ENCODE data around the gene NEURL1. TPM values are rescaled to one million over a fixed set of nuclear protein-coding genes. Genes with fewer than 3 reads are reported as not detected.

NEURL1 gene
- total RNA-seq, 1 experiment from 2014 or later = 0.84 TPM

DNA sequence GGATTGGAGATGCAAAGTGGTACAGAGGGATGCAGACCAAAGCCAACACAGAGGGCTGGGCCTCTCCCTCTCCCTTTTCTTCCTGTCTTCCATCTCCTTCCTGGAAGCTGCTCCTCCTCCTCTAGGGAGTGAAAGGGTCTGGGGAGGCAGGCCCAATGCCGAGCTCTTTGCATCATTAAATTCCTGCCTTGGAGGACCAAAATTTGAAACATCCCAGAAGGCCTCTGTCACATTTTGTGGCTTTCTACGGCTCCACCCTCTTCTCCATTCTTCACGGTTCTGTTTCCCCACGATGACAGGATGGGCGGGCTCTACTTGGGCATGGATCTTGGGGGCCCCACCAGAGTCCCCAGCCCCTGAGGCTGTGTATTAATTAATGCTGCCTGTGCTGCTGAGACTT, 76.4 kb downstream of the NEURL1 start:
- TF ChIP-seq, protein P1, sequence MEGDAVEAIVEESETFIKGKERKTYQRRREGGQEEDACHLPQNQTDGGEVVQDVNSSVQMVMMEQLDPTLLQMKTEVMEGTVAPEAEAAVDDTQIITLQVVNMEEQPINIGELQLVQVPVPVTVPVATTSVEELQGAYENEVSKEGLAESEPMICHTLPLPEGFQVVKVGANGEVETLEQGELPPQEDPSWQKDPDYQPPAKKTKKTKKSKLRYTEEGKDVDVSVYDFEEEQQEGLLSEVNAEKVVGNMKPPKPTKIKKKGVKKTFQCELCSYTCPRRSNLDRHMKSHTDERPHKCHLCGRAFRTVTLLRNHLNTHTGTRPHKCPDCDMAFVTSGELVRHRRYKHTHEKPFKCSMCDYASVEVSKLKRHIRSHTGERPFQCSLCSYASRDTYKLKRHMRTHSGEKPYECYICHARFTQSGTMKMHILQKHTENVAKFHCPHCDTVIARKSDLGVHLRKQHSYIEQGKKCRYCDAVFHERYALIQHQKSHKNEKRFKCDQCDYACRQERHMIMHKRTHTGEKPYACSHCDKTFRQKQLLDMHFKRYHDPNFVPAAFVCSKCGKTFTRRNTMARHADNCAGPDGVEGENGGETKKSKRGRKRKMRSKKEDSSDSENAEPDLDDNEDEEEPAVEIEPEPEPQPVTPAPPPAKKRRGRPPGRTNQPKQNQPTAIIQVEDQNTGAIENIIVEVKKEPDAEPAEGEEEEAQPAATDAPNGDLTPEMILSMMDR (IDR thresholded peaks at IDR 0.05; ENCODE audit: insufficient read depth in 1 of 2, low read depth in 1 of 2, low read length in 1 of 2, severe bottlenecking in 1 of 2, unreplicated experiment in 1 of 2) = no peak
- H3K36me3 Mint-ChIP-seq (ENCODE audit: insufficient read depth, unreplicated experiment) = no peaks in the 10 kb centered on the region
- no TSS peak for BruUV-seq (replicated peaks)
- no peaks in the 10 kb centered on the region for H3K9me3 ChIP-seq
- no peak for DNase-seq
- no peaks in the 10 kb centered on the region for H3K27me3 Mint-ChIP-seq (ENCODE audit: insufficient read depth, unreplicated experiment)
- no peaks in the 10 kb centered on the region for H3K9me3 Mint-ChIP-seq (ENCODE audit: unreplicated experiment)
- intact Hi-C loops (cut with micrococcal nuclease; ENCODE audit: unreplicated experiment) = no loop called here
- no peaks in the 10 kb centered on the region for H3K27me3 ChIP-seq (replicated peaks; ENCODE audit: control insufficient read depth, insufficient read depth, low read length)
- no peak overlapping the region for H3K4me3 Mint-ChIP-seq (ENCODE audit: unreplicated experiment)
- no peaks in the 10 kb centered on the region for H3K4me1 ChIP-seq
- H3K4me3 ChIP-seq (ENCODE audit: low read depth, low read length) = no peak overlapping the region
- ChIA-PET POLR2A (no interaction called here), CTCF (no interaction called here)
- H3K27ac Mint-ChIP-seq (ENCODE audit: unreplicated experiment) = no peak overlapping the region
- peaks cover 14% of the 10 kb centered on the region for H3K4me1 Mint-ChIP-seq (ENCODE audit: low read depth, unreplicated experiment)
- no peaks in the 10 kb centered on the region for H3K36me3 ChIP-seq (ENCODE audit: control insufficient read depth, insufficient read depth, low read length)

DNA sequence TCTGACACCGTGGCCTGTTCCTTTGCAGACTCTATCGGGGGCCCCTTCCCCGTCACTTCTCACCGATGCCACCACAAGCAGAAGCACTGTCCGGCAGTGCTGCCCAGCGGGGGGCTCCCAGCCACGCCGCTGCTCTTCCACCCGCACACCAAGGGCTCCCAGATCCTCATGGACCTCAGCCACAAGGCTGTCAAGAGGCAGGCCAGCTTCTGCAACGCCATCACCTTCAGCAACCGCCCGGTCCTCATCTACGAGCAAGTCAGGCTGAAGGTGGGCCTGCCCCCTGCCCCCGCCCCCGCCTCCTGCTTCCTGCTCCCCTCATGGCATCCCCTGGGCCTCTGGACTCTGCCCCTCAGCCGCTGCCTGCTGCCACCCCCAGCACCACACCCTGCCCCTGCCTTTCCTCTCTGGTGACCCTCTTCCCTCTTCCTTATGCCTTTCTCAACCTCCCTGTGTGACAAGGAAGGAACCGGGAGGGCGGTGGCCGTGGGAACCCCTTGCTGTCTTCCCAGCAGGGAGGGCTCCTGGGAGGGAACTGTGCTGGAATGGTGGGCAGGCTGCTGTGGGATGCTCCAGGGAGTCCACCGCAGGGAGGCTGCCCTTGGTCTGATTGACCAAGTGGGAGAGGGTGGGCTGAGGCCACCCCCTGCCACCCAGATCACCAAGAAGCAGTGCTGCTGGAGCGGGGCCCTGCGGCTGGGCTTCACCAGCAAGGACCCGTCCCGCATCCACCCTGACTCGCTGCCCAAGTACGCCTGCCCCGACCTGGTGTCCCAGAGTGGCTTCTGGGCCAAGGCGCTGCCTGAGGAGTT, 77.5 kb downstream of the NEURL1 start:
- BruUV-seq (replicated peaks) = no TSS peak
- Histone ChIP-seq H3K27me3 (replicated peaks; ENCODE audit: control insufficient read depth, insufficient read depth, low read length) (no peaks in the 10 kb centered on the region), H3K9me3 (no peaks in the 10 kb centered on the region), H3K4me3 (ENCODE audit: low read depth, low read length) (no peak overlapping the region), H3K36me3 (ENCODE audit: control insufficient read depth, insufficient read depth, low read length) (no peaks in the 10 kb centered on the region), H3K4me1 (no peaks in the 10 kb centered on the region)
- H3K36me3 Mint-ChIP-seq (ENCODE audit: insufficient read depth, unreplicated experiment) = no peaks in the 10 kb centered on the region
- intact Hi-C loops (cut with micrococcal nuclease; ENCODE audit: unreplicated experiment) = no loop called here
- no peaks in the 10 kb centered on the region for H3K9me3 Mint-ChIP-seq (ENCODE audit: unreplicated experiment)
- ChIA-PET CTCF (no interaction called here), POLR2A (no interaction called here)
- no peak for DNase-seq
- H3K4me3 Mint-ChIP-seq (ENCODE audit: unreplicated experiment) = no peak overlapping the region
- H3K27me3 Mint-ChIP-seq (ENCODE audit: insufficient read depth, unreplicated experiment) = no peaks in the 10 kb centered on the region
- H3K27ac Mint-ChIP-seq (ENCODE audit: unreplicated experiment) = no peak overlapping the region
- peaks cover 22% of the 10 kb centered on the region for H3K4me1 Mint-ChIP-seq (ENCODE audit: low read depth, unreplicated experiment)
- TF ChIP-seq, protein P1 (IDR thresholded peaks at IDR 0.05; ENCODE audit: insufficient read depth in 1 of 2, low read depth in 1 of 2, low read length in 1 of 2, severe bottlenecking in 1 of 2, unreplicated experiment in 1 of 2) = no peak

DNA sequence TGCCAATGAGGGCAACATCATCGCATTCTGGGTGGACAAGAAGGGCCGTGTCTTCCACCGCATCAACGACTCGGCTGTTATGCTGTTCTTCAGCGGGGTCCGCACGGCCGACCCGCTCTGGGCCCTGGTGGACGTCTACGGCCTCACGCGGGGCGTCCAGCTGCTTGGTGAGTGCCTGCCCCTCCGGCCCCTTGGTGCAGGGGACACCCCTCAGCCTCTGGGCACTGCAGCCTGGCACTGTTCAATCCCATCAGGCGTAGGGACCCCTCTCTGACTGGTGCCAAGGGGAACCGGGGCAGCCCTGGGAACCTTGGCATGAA, 78.1 kb downstream of the NEURL1 start:
- BruUV-seq (replicated peaks) = no TSS peak
- POLR2A ChIA-PET = no interaction called here

More for the DNA sequence above, 78.1 kb downstream of the NEURL1 start:
- no peaks in the 10 kb centered on the region for H3K9me3 Mint-ChIP-seq (ENCODE audit: unreplicated experiment)
- H3K4me3 Mint-ChIP-seq (ENCODE audit: unreplicated experiment) = no peak overlapping the region
- peaks cover 27% of the 10 kb centered on the region for H3K4me1 Mint-ChIP-seq (ENCODE audit: low read depth, unreplicated experiment)
- H3K36me3 Mint-ChIP-seq (ENCODE audit: insufficient read depth, unreplicated experiment) = no peaks in the 10 kb centered on the region
- no peaks in the 10 kb centered on the region for H3K36me3 ChIP-seq (ENCODE audit: control insufficient read depth, insufficient read depth, low read length)
- no peak for DNase-seq
- CTCF ChIA-PET = no interaction called here
- no peaks in the 10 kb centered on the region for H3K27me3 ChIP-seq (replicated peaks; ENCODE audit: control insufficient read depth, insufficient read depth, low read length)
- no peak overlapping the region for H3K4me3 ChIP-seq (ENCODE audit: low read depth, low read length)
- no peak overlapping the region for H3K27ac Mint-ChIP-seq (ENCODE audit: unreplicated experiment)
- no peaks in the 10 kb centered on the region for H3K9me3 ChIP-seq
- intact Hi-C loops (cut with micrococcal nuclease; ENCODE audit: unreplicated experiment) = no loop called here
- H3K27me3 Mint-ChIP-seq (ENCODE audit: insufficient read depth, unreplicated experiment) = no peaks in the 10 kb centered on the region
- H3K4me1 ChIP-seq = peaks cover 4% of the 10 kb centered on the region
- TF ChIP-seq, protein P1 (IDR thresholded peaks at IDR 0.05; ENCODE audit: insufficient read depth in 1 of 2, low read depth in 1 of 2, low read length in 1 of 2, severe bottlenecking in 1 of 2, unreplicated experiment in 1 of 2) = no peak

Data from Caco-2 (cell line).